Measurements from ENCODE around the gene GRIFIN. TPM values are rescaled to one million over a fixed set of nuclear protein-coding genes. Genes with fewer than 3 reads are reported as not detected.

GRIFIN gene
- total RNA-seq, 2 experiments from 2014 or later, result not detected

DNA sequence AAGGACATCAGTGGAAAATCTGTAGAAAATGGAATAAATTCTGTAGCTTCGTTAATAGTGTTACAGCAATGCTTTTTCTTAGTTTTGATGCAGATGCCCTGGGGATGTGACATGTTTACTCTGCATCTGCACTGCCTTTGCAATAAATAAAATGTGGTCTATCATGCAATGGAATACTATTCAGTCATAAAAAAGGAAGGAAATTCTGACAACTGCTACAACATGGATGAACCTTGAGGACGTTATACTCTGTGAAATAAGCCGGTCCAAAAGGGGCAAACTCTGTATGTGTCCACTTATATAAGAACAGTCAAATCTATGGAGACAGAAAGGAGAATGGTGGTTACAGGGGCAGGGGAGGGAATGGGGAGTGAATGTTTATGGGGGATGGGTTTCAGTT lies 13.5 kb downstream of the GRIFIN start:
- Histone ChIP-seq H3K4me3 (ENCODE audit: low read depth, low read length, poor library complexity, severe bottlenecking) (no peak overlapping the region), H3K27ac (ENCODE audit: low read depth, low read length, poor library complexity, severe bottlenecking) (no peak overlapping the region), H4K20me1 (ENCODE audit: insufficient read depth, low read length) (no peaks in the 10 kb centered on the region), H3K79me2 (ENCODE audit: insufficient read depth, low read depth, low read length) (no peaks in the 10 kb centered on the region), H3K9me2 (ENCODE audit: insufficient read depth, low read length) (no peaks in the 10 kb centered on the region), H3K9me3 (ENCODE audit: low read length) (no peaks in the 10 kb centered on the region), H3K36me3 (ENCODE audit: insufficient read depth, low read length) (no peaks in the 10 kb centered on the region), H3K4me2 (ENCODE audit: low read length) (no peak overlapping the region), H2AFZ (ENCODE audit: low read length) (no peak overlapping the region), H3K4me1 (ENCODE audit: insufficient read depth, low read length, poor library complexity, severe bottlenecking) (no peaks in the 10 kb centered on the region)
- no peak for DNase-seq (ENCODE audit: low spot score)
- ChIA-PET POLR2A (no interaction called here), CTCF (ENCODE audit: unreplicated experiment) (no interaction called here)
- no peak for TF ChIP-seq EZH2phosphoT487 (IDR thresholded peaks at IDR 0.05; ENCODE audit: borderline replicate concordance, low read depth, low read length)
- TF ChIP-seq, protein P1, sequence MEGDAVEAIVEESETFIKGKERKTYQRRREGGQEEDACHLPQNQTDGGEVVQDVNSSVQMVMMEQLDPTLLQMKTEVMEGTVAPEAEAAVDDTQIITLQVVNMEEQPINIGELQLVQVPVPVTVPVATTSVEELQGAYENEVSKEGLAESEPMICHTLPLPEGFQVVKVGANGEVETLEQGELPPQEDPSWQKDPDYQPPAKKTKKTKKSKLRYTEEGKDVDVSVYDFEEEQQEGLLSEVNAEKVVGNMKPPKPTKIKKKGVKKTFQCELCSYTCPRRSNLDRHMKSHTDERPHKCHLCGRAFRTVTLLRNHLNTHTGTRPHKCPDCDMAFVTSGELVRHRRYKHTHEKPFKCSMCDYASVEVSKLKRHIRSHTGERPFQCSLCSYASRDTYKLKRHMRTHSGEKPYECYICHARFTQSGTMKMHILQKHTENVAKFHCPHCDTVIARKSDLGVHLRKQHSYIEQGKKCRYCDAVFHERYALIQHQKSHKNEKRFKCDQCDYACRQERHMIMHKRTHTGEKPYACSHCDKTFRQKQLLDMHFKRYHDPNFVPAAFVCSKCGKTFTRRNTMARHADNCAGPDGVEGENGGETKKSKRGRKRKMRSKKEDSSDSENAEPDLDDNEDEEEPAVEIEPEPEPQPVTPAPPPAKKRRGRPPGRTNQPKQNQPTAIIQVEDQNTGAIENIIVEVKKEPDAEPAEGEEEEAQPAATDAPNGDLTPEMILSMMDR (conservative IDR thresholded peaks at IDR 0.05; ENCODE audit: low read length), result no peak
- intact Hi-C loops (cut with micrococcal nuclease; ENCODE audit: unreplicated experiment), result no loop called here
- no TSS peak for BruUV-seq (replicated peaks)

GRCh38 chr7:2461268-2462026 lies 14.8 kb downstream of the GRIFIN start:
- no peaks in the 10 kb centered on the region for H4K20me1 ChIP-seq (ENCODE audit: insufficient read depth, low read length)
- no TSS peak for BruUV-seq (replicated peaks)
- no peak overlapping the region for H3K4me3 ChIP-seq (ENCODE audit: low read depth, low read length, poor library complexity, severe bottlenecking)
- POLR2A ChIA-PET, result no interaction called here
- TF ChIP-seq EZH2phosphoT487 (IDR thresholded peaks at IDR 0.05; ENCODE audit: borderline replicate concordance, low read depth, low read length), result no peak
- TF ChIP-seq, protein P1 (conservative IDR thresholded peaks at IDR 0.05; ENCODE audit: low read length), result no peak
- H3K9me2 ChIP-seq (ENCODE audit: insufficient read depth, low read length), result no peaks in the 10 kb centered on the region
- H3K36me3 ChIP-seq (ENCODE audit: insufficient read depth, low read length), result no peaks in the 10 kb centered on the region
- H3K4me1 ChIP-seq (ENCODE audit: insufficient read depth, low read length, poor library complexity, severe bottlenecking), result no peaks in the 10 kb centered on the region
- CTCF ChIA-PET (ENCODE audit: unreplicated experiment), result no interaction called here
- no peak overlapping the region for H2AFZ ChIP-seq (ENCODE audit: low read length)
- no peaks in the 10 kb centered on the region for H3K9me3 ChIP-seq (ENCODE audit: low read length)
- H3K4me2 ChIP-seq (ENCODE audit: low read length), result no peak overlapping the region
- no peak overlapping the region for H3K27ac ChIP-seq (ENCODE audit: low read depth, low read length, poor library complexity, severe bottlenecking)
- no peaks in the 10 kb centered on the region for H3K79me2 ChIP-seq (ENCODE audit: insufficient read depth, low read depth, low read length)
- no peak for DNase-seq (ENCODE audit: low spot score)
- intact Hi-C loops (cut with micrococcal nuclease; ENCODE audit: unreplicated experiment), result no loop called here

GRCh38 chr7:2460641-2461040 lies 15.6 kb downstream of the GRIFIN start:
- POLR2A ChIA-PET, result no interaction called here
- no peaks in the 10 kb centered on the region for H3K9me2 ChIP-seq (ENCODE audit: insufficient read depth, low read length)
- H3K27ac ChIP-seq (ENCODE audit: low read depth, low read length, poor library complexity, severe bottlenecking), result no peak overlapping the region

More at GRCh38 chr7:2460641-2461040, 15.6 kb downstream of the GRIFIN start:
- BruUV-seq (replicated peaks), result no TSS peak
- DNase-seq (ENCODE audit: low spot score), result no peak
- Histone ChIP-seq H3K4me3 (ENCODE audit: low read depth, low read length, poor library complexity, severe bottlenecking) (no peak overlapping the region), H3K36me3 (ENCODE audit: insufficient read depth, low read length) (no peaks in the 10 kb centered on the region), H4K20me1 (ENCODE audit: insufficient read depth, low read length) (no peaks in the 10 kb centered on the region), H3K4me1 (ENCODE audit: insufficient read depth, low read length, poor library complexity, severe bottlenecking) (no peaks in the 10 kb centered on the region), H3K4me2 (ENCODE audit: low read length) (no peak overlapping the region), H3K79me2 (ENCODE audit: insufficient read depth, low read depth, low read length) (no peaks in the 10 kb centered on the region), H3K9me3 (ENCODE audit: low read length) (no peaks in the 10 kb centered on the region), H2AFZ (ENCODE audit: low read length) (no peak overlapping the region)
- CTCF ChIA-PET (ENCODE audit: unreplicated experiment), result no interaction called here
- TF ChIP-seq, protein P1 (conservative IDR thresholded peaks at IDR 0.05; ENCODE audit: low read length), result no peak
- no peak for TF ChIP-seq EZH2phosphoT487 (IDR thresholded peaks at IDR 0.05; ENCODE audit: borderline replicate concordance, low read depth, low read length)
- intact Hi-C loops (cut with micrococcal nuclease; ENCODE audit: unreplicated experiment), result no loop called here
